Activated gamma-delta T cell (primary cell): ENCODE results near the gene HOMER1.
"Not testable (repeated sequence)": the region's sequence is repeated elsewhere in the genome, so short reads cannot be mapped to it uniquely, and the experiment has no call there.

Source experiments
- DNase-seq: peaks from one replicate; lab custom pipeline; 2025; lab: John Stamatoyannopoulos, UW

The HOMER1 gene

GRCh38 chr5:79516986-79517385 is 3.1 kb upstream of the HOMER1 start:
- DNase-seq: no peak

GRCh38 chr5:79516331-79516730 is 2.4 kb upstream of the HOMER1 start:
- not testable (repeated sequence) for DNase-seq

GRCh38 chr5:79514391-79515105 is 614 bp upstream of the HOMER1 start:
- DNase-seq: peak; percentile 77

- no peak for DNase-seq
Observed at GRCh38 chr5:79513308-79513703, 628 bp downstream of the HOMER1 start.

- no peak for DNase-seq
Observed at GRCh38 chr5:79512471-79513307, 1.2 kb downstream of the HOMER1 start.

GRCh38 chr5:79512049-79512448 is 1.9 kb downstream of the HOMER1 start:
- no peak for DNase-seq

- no peak for DNase-seq
Observed at GRCh38 chr5:79510638-79511037, 3.3 kb downstream of the HOMER1 start.

GRCh38 chr5:79509244-79509885 is 4.6 kb downstream of the HOMER1 start:
- DNase-seq: no peak

- DNase-seq: no peak
Observed at GRCh38 chr5:79508794-79509193, 5.1 kb downstream of the HOMER1 start.

- no peak for DNase-seq
Observed at GRCh38 chr5:79508354-79508753, 5.6 kb downstream of the HOMER1 start.

- DNase-seq: no peak
Observed at GRCh38 chr5:79507251-79508205, 6.4 kb downstream of the HOMER1 start.

GRCh38 chr5:79505138-79505537 is 8.8 kb downstream of the HOMER1 start:
- DNase-seq: no peak

GRCh38 chr5:79503794-79504495 is 10.0 kb downstream of the HOMER1 start:
- no peak for DNase-seq

GRCh38 chr5:79499640-79500273 is 14.2 kb downstream of the HOMER1 start:
- no peak for DNase-seq

GRCh38 chr5:79495311-79495710 is 18.6 kb downstream of the HOMER1 start:
- no peak for DNase-seq

GRCh38 chr5:79493596-79494345 is 20.2 kb downstream of the HOMER1 start:
- DNase-seq: no peak

- DNase-seq: no peak
Observed at GRCh38 chr5:79491690-79492317, 22.1 kb downstream of the HOMER1 start.

GRCh38 chr5:79490323-79490936 is 23.5 kb downstream of the HOMER1 start:
- DNase-seq: no peak

- no peak for DNase-seq
Observed at GRCh38 chr5:79489773-79490172, 24.2 kb downstream of the HOMER1 start.
